ENCODE data around the gene PIM1. TPM values are rescaled to one million over a fixed set of nuclear protein-coding genes. Genes with fewer than 3 reads are reported as not detected.
A peak's percentile ranks its signal among the peaks of the same experiment; 100 is the strongest.

The PIM1 gene
- total RNA-seq, 1 experiment from 2014 or later: 6.2 TPM

GRCh38 chr6:37171201-37171969 lies 1.4 kb downstream of the PIM1 start:
- no peak for TF ChIP-seq CTCF (IDR thresholded peaks at IDR 0.05; ENCODE audit: unreplicated experiment)
- DNase-seq (ENCODE audit: unreplicated experiment): peak; percentile 49
- Mint-ChIP-seq H3K27ac (ENCODE audit: low read depth, unreplicated experiment) (peak overlapping the region; percentile 62), H3K4me1 (ENCODE audit: insufficient read depth, unreplicated experiment) (peaks cover 10% of the 10 kb centered on the region), H3K4me3 (ENCODE audit: unreplicated experiment) (peak overlapping the region; percentile 81), H3K9me3 (ENCODE audit: unreplicated experiment) (no peaks in the 10 kb centered on the region), H3K27me3 (ENCODE audit: insufficient read depth, unreplicated experiment) (no peaks in the 10 kb centered on the region), H3K36me3 (ENCODE audit: insufficient read depth, unreplicated experiment) (peaks cover 29% of the 10 kb centered on the region)
- POLR2A ChIA-PET: interaction anchor here (0.7 to 7.9 kb wide), 22 partner anchors 37 to 504 kb away, joined by 3 to 117 read pairs (median 6); partner anchors contain the start of genes MTCH1 and PPIL1
- intact Hi-C loops (cut with micrococcal nuclease): no loop called here
- TSS peak; percentile 62 for BruUV-seq (replicated peaks)
- CTCF ChIA-PET: interaction anchor here (0.5 to 10.9 kb wide), 33 partner anchors 11 to 314 kb away, joined by 3 to 359 read pairs (median 5); partner anchors contain the start of genes C6orf89 and PPIL1

- H3K4me3 Mint-ChIP-seq (ENCODE audit: unreplicated experiment): peak overlapping the region; percentile 81
- H3K9me3 Mint-ChIP-seq (ENCODE audit: unreplicated experiment): no peaks in the 10 kb centered on the region
- peaks cover 31% of the 10 kb centered on the region for H3K36me3 Mint-ChIP-seq (ENCODE audit: insufficient read depth, unreplicated experiment)
- ChIA-PET POLR2A (interaction anchor here (0.7 to 7.9 kb wide), 16 partner anchors 38 to 496 kb away, joined by 3 to 117 read pairs (median 12); partner anchors contain the start of gene MTCH1), CTCF (interaction anchor here (0.6 to 10.9 kb wide), 37 partner anchors 10 to 404 kb away, joined by 3 to 359 read pairs (median 5); partner anchors contain the start of genes C6orf89 and PPIL1)
- intact Hi-C loops (cut with micrococcal nuclease): loop anchor here (1.0 to 2.0 kb wide), 8 partner anchors 38 to 406 kb away; partner anchors contain the start of gene C6orf89
- peak; percentile 94 for DNase-seq (ENCODE audit: unreplicated experiment)
- peak overlapping the region; percentile 62 for H3K27ac Mint-ChIP-seq (ENCODE audit: low read depth, unreplicated experiment)
- BruUV-seq (replicated peaks): no TSS peak
- H3K4me1 Mint-ChIP-seq (ENCODE audit: insufficient read depth, unreplicated experiment): peaks cover 10% of the 10 kb centered on the region
- H3K27me3 Mint-ChIP-seq (ENCODE audit: insufficient read depth, unreplicated experiment): no peaks in the 10 kb centered on the region
- TF ChIP-seq CTCF (IDR thresholded peaks at IDR 0.05; ENCODE audit: unreplicated experiment): peak; percentile 87
These were observed 2.2 kb downstream of the PIM1 start for GRCh38 chr6:37171970-37172812.

GRCh38 chr6:37172912-37173492 lies 3.0 kb downstream of the PIM1 start:
- Mint-ChIP-seq H3K36me3 (ENCODE audit: insufficient read depth, unreplicated experiment) (peaks cover 34% of the 10 kb centered on the region), H3K27me3 (ENCODE audit: insufficient read depth, unreplicated experiment) (no peaks in the 10 kb centered on the region), H3K4me3 (ENCODE audit: unreplicated experiment) (no peak overlapping the region), H3K4me1 (ENCODE audit: insufficient read depth, unreplicated experiment) (peaks cover 10% of the 10 kb centered on the region), H3K27ac (ENCODE audit: low read depth, unreplicated experiment) (no peak overlapping the region), H3K9me3 (ENCODE audit: unreplicated experiment) (no peaks in the 10 kb centered on the region)
- no peak for TF ChIP-seq CTCF (IDR thresholded peaks at IDR 0.05; ENCODE audit: unreplicated experiment)
- no TSS peak for BruUV-seq (replicated peaks)
- DNase-seq (ENCODE audit: unreplicated experiment): no peak
- POLR2A ChIA-PET: interaction anchor here (0.7 to 7.9 kb wide), 10 partner anchors 42 to 187 kb away, joined by 3 to 117 read pairs (median 14); partner anchors contain the start of gene MTCH1
- CTCF ChIA-PET: interaction anchor here (0.5 to 10.9 kb wide), 22 partner anchors 9 to 413 kb away, joined by 3 to 359 read pairs (median 6); partner anchors contain the start of genes C6orf89 and PPIL1
- intact Hi-C loops (cut with micrococcal nuclease): loop anchor here (1.0 to 2.0 kb wide), 8 partner anchors 37 to 407 kb away; partner anchors contain the start of gene C6orf89

All from MCF 10A (cell line).